HG03108 (cell line): Measurements from ENCODE around the gene ANKRD60.

ENCODE experiments used
- ATAC-seq: cut with Tn5 transposase; IDR thresholded peaks from one replicate; pipeline ENCODE4 v1.9.1; 2021; ENCODE audit warnings: moderate library complexity; ENCODE audit not compliant: unreplicated experiment

ANKRD60 gene

DNA sequence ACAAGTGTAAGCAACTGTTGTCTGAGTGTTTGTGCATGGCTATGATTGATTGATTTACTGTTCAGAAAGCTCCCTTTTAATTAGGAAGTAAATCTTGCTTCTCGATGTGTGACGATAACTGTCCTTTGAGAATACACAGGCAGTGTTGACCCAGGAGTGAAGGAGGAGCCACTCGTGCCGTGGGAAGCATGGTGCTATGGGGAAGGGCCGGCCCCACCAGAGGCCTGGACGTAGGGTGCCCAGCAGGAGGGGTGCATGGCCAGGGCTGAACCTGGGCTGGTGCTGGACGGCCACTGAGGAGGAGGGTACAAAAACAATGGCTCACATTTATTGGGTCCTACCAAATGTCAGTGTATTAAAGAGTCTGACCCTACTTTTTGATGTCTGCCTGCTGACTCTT lies 60.7 kb downstream of the ANKRD60 start:
- ATAC-seq: no peak
